K562 (cell line): ENCODE data around the gene GHR.

Experiments
- CTCF ChIP-seq, 3 experiments: IDR thresholded peaks in 2 of 3; conservative IDR thresholded peaks in 1 of 3; 2 replicates each; pipeline ENCODE4 v1.5.1; 2011 to 2012; ENCODE audit warnings: low read length in 3 of 3, mild to moderate bottlenecking in 3 of 3, control low read depth in 2 of 3, improper control_type of control experiment in 1 of 3, inconsistent platforms in 1 of 3, low read depth in 1 of 3, mixed read lengths in 1 of 3, moderate library complexity in 1 of 3; ENCODE audit not compliant: insufficient read depth in 2 of 3
- ETS1 ChIP-seq: conservative IDR thresholded peaks from 2 replicates; pipeline ENCODE4 v1.6.1; 2011; ENCODE audit warnings: low read depth, mild to moderate bottlenecking, low read length; ENCODE audit not compliant: control insufficient read depth
- REST ChIP-seq, 2 experiments: fragments of 450-650 bp; formaldehyde crosslinking in 1 of 2; IDR thresholded peaks; 2 replicates each; pipeline versions ENCODE4 v1.4.0 to v1.6.1; 2014 to 2020; ENCODE audit warnings: mild to moderate bottlenecking in 2 of 2, borderline replicate concordance in 1 of 2, low read depth in 1 of 2
- TCF7 ChIP-seq: sonication (generic); IDR thresholded peaks from 2 replicates; pipeline ENCODE4 v1.6.1; 2016; ENCODE audit warnings: antibody characterized with exemption, borderline replicate concordance
- TGIF2 ChIP-seq: sonication (generic); formaldehyde crosslinking; IDR thresholded peaks from 2 replicates; pipeline ENCODE4 v1.8.1; 2022; ENCODE audit warnings: mild to moderate bottlenecking, missing genetic modification reagents, moderate library complexity
- ZNF121 ChIP-seq: sonication (generic); formaldehyde crosslinking; conservative IDR thresholded peaks from 2 replicates; pipeline ENCODE4 v1.8.0; 2022; ENCODE audit warnings: missing genetic modification reagents
- ZNF740 ChIP-seq, 3 experiments: fragments of 200-800 bp in 1 of 3; sonication (Bioruptor generic) in 1 of 3; sonication (generic) in 1 of 3; formaldehyde crosslinking in 1 of 3; IDR thresholded peaks; 2 replicates each; pipeline versions ENCODE4 v1.6.1 to v1.8.0; 2016 to 2022; ENCODE audit warnings: mild to moderate bottlenecking in 2 of 3, missing compliant biosample characterization in 2 of 3, missing genetic modification characterization in 2 of 3, missing genetic modification reagents in 1 of 3

- TF ChIP-seq ETS1 (no peak), ZNF121 (no peak), ZNF740 (CRISPR knock-in tag; IDR thresholded peaks at IDR 0.05) (no peak), ZNF740 (tag; IDR thresholded peaks at IDR 0.05) (no peak), REST (IDR thresholded peaks at IDR 0.05; ENCODE audit: borderline replicate concordance) (no peak), REST (CRISPR knock-in tag; IDR thresholded peaks at IDR 0.05; ENCODE audit: low read depth) (no peak), TCF7 (no peak), CTCF (IDR thresholded peaks at IDR 0.05 in 2 of 3, conservative IDR thresholded peaks at IDR 0.05 in 1 of 3; ENCODE audit: insufficient read depth in 2 of 3, low read depth in 1 of 3, low read length in 3 of 3) (no peak), TGIF2 (no peak)
Measured at GRCh38 chr5:42400474-42400873, 22.8 kb upstream of the GHR start.
